Astrocyte (in vitro differentiated cells and primary cell): ENCODE measurements around the gene MAN2A1. TPM values are rescaled to one million over a fixed set of nuclear protein-coding genes. Genes with fewer than 3 reads are reported as not detected.

Source experiments
- DNase-seq: peaks from one replicate; pipeline ENCODE4 v3.0.0-alpha.2; 2010; ENCODE audit warnings: low read depth
- FAIRE-seq: peaks from 2 replicates; lab custom pipeline; 2011; peaks lifted over from hg19 to GRCh38; lab: Jason Lieb, UNC
- H2AFZ ChIP-seq: 2 replicates; pipeline ENCODE4 v1.6.0; 2012; ENCODE audit warnings: low read depth, low read length, inconsistent platforms
- H3K27ac ChIP-seq: 2 replicates; pipeline ENCODE4 v1.5.1; 2011; ENCODE audit warnings: low read depth, low read length, inconsistent platforms
- H3K27me3 ChIP-seq: 2 replicates; pipeline ENCODE4 v1.6.0; 2011; ENCODE audit warnings: low read length, inconsistent platforms; ENCODE audit not compliant: insufficient read depth
- H3K36me3 ChIP-seq: 2 replicates; pipeline ENCODE4 v1.5.1; 2011; ENCODE audit warnings: low read length, inconsistent platforms; ENCODE audit not compliant: insufficient read depth
- H3K4me1 ChIP-seq: 2 replicates; pipeline ENCODE4 v1.5.1; 2011; ENCODE audit warnings: low read length, inconsistent platforms; ENCODE audit not compliant: insufficient read depth
- H3K4me2 ChIP-seq: 2 replicates; pipeline ENCODE4 v1.6.0; 2012; ENCODE audit warnings: low read length, inconsistent platforms
- H3K4me3 ChIP-seq: 2 replicates; pipeline ENCODE4 v1.5.1; 2011; ENCODE audit warnings: low read depth, mild to moderate bottlenecking, low read length, inconsistent platforms; ENCODE audit not compliant: insufficient read depth
- H3K79me2 ChIP-seq: 2 replicates; pipeline ENCODE4 v1.6.0; 2012; ENCODE audit warnings: mild to moderate bottlenecking, low read length, inconsistent platforms; ENCODE audit not compliant: insufficient read depth
- H3K9ac ChIP-seq: 2 replicates; pipeline ENCODE4 v1.6.0; 2012; ENCODE audit warnings: mild to moderate bottlenecking, low read length, inconsistent platforms
- H3K9me3 ChIP-seq: 2 replicates; pipeline ENCODE4 v1.5.1; 2012; ENCODE audit warnings: low read depth, mild to moderate bottlenecking, low read length, inconsistent platforms; ENCODE audit not compliant: insufficient read depth
- H4K20me1 ChIP-seq: 2 replicates; pipeline ENCODE4 v1.6.0; 2012; ENCODE audit warnings: low read length, inconsistent platforms; ENCODE audit not compliant: insufficient read depth
- H3K27ac Mint-ChIP-seq: one replicate; pipeline ENCODE4 v1.8.0; 2021; ENCODE audit warnings: mild to moderate bottlenecking, mixed read lengths; ENCODE audit not compliant: unreplicated experiment
- H3K27me3 Mint-ChIP-seq: one replicate; pipeline ENCODE4 v1.8.0; 2021; ENCODE audit warnings: low read depth, mixed read lengths; ENCODE audit not compliant: unreplicated experiment
- H3K36me3 Mint-ChIP-seq: one replicate; pipeline ENCODE4 v1.8.0; 2021; ENCODE audit warnings: low read depth, mixed read lengths; ENCODE audit not compliant: unreplicated experiment
- H3K4me1 Mint-ChIP-seq: one replicate; pipeline ENCODE4 v1.8.0; 2021; ENCODE audit warnings: low read depth, mixed read lengths; ENCODE audit not compliant: unreplicated experiment
- H3K4me3 Mint-ChIP-seq: one replicate; pipeline ENCODE4 v1.8.0; 2021; ENCODE audit warnings: mild to moderate bottlenecking, moderate library complexity, mixed read lengths; ENCODE audit not compliant: unreplicated experiment
- H3K9me3 Mint-ChIP-seq: one replicate; pipeline ENCODE4 v1.8.0; 2021; ENCODE audit warnings: mild to moderate bottlenecking, mixed read lengths; ENCODE audit not compliant: unreplicated experiment
- EZH2 ChIP-seq: IDR thresholded peaks from 2 replicates; pipeline ENCODE4 v1.6.1; 2012; ENCODE audit warnings: mild to moderate bottlenecking, low read length, inconsistent platforms; ENCODE audit not compliant: insufficient read depth
- total RNA-seq: library from RNA; stranded (reverse); gene quantifications from 2 replicates; pipeline ENCODE4 v1.2.1, GENCODE V29; 2021
- TF ChIP-seq, protein P1 (sequence below): IDR thresholded peaks from 2 replicates; pipeline ENCODE4 v1.5.1; 2011; ENCODE audit warnings: low read depth, mild to moderate bottlenecking, inconsistent platforms, low read length, moderate library complexity; ENCODE audit not compliant: insufficient read depth

Gene MAN2A1
- total RNA-seq, 1 donor from 2014 or later: 109 TPM

DNA sequence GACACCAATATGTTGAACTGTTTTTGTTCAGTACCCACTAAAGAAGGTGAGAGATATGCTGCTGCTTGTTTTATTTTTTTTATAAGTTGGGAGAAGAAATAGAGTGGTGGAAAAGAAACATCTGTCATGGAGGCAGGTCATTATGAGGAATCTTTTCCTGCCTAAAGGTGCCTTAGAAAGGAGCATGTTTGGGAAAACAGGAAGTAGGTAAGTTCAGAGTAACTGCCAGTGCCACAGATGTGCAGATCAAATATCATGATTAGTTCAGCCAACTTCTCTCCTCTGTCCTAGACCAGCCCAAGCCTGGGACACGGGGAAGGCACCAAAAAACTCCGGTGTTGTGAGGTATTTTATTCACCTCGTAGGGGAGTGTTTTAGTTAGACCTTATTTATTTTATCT lies 144.2 kb downstream of the MAN2A1 start:
- no peaks in the 10 kb centered on the region for H3K27me3 Mint-ChIP-seq
- no peaks in the 10 kb centered on the region for H3K9me3 ChIP-seq
- no peaks in the 10 kb centered on the region for H3K79me2 ChIP-seq
- H3K4me1 ChIP-seq: peaks cover 5% of the 10 kb centered on the region
- H3K27ac Mint-ChIP-seq: no peak overlapping the region
- peaks cover 22% of the 10 kb centered on the region for H3K4me1 Mint-ChIP-seq
- FAIRE-seq: no peak
- DNase-seq: peak; percentile 30
- no peaks in the 10 kb centered on the region for H3K27me3 ChIP-seq
- no peak overlapping the region for H3K27ac ChIP-seq
- H3K36me3 ChIP-seq: no peaks in the 10 kb centered on the region
- H3K9me3 Mint-ChIP-seq: no peaks in the 10 kb centered on the region
- no peak overlapping the region for H2AFZ ChIP-seq
- H3K4me3 ChIP-seq: no peak overlapping the region
- H3K4me2 ChIP-seq: no peak overlapping the region
- H3K4me3 Mint-ChIP-seq: no peak overlapping the region
- TF ChIP-seq, protein P1, sequence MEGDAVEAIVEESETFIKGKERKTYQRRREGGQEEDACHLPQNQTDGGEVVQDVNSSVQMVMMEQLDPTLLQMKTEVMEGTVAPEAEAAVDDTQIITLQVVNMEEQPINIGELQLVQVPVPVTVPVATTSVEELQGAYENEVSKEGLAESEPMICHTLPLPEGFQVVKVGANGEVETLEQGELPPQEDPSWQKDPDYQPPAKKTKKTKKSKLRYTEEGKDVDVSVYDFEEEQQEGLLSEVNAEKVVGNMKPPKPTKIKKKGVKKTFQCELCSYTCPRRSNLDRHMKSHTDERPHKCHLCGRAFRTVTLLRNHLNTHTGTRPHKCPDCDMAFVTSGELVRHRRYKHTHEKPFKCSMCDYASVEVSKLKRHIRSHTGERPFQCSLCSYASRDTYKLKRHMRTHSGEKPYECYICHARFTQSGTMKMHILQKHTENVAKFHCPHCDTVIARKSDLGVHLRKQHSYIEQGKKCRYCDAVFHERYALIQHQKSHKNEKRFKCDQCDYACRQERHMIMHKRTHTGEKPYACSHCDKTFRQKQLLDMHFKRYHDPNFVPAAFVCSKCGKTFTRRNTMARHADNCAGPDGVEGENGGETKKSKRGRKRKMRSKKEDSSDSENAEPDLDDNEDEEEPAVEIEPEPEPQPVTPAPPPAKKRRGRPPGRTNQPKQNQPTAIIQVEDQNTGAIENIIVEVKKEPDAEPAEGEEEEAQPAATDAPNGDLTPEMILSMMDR: no peak
- no peak for TF ChIP-seq EZH2
- no peak overlapping the region for H3K9ac ChIP-seq
- H3K36me3 Mint-ChIP-seq: peaks cover 3% of the 10 kb centered on the region
- no peaks in the 10 kb centered on the region for H4K20me1 ChIP-seq

DNA sequence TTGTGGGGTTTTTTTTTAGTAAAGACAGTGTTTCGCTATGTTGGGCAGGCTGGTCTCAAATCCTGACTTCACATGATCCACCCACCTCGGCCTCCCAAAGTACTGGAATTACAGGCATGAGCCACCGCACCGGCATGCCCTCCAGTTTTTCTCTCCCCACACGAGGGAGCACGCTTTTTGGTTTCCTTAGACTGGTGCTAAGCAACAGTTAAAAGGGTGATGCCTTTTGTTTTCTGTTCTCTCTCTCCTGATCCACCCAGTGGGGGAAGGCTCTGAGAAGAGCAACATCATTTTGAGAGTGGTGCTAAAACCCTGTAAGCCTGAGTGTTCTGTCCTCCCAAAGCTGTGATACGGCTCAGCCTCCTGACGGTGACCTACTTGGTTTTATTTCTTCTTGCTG lies 146.6 kb downstream of the MAN2A1 start:
- H3K4me1 ChIP-seq: no peaks in the 10 kb centered on the region
- DNase-seq (no peak), FAIRE-seq (no peak)
- no peak overlapping the region for H2AFZ ChIP-seq
- TF ChIP-seq, protein P1: no peak
- TF ChIP-seq EZH2: no peak
- Mint-ChIP-seq H3K4me3 (no peak overlapping the region), H3K36me3 (peaks cover 11% of the 10 kb centered on the region), H3K27me3 (no peaks in the 10 kb centered on the region), H3K4me1 (peaks cover 17% of the 10 kb centered on the region), H3K27ac (peak overlapping the region; percentile 26), H3K9me3 (no peaks in the 10 kb centered on the region)
- H3K9ac ChIP-seq: no peak overlapping the region
- no peaks in the 10 kb centered on the region for H3K9me3 ChIP-seq
- no peak overlapping the region for H3K27ac ChIP-seq
- no peak overlapping the region for H3K4me2 ChIP-seq
- no peaks in the 10 kb centered on the region for H3K79me2 ChIP-seq
- no peaks in the 10 kb centered on the region for H4K20me1 ChIP-seq
- H3K4me3 ChIP-seq: no peak overlapping the region
- no peaks in the 10 kb centered on the region for H3K27me3 ChIP-seq
- peaks cover 6% of the 10 kb centered on the region for H3K36me3 ChIP-seq

DNA sequence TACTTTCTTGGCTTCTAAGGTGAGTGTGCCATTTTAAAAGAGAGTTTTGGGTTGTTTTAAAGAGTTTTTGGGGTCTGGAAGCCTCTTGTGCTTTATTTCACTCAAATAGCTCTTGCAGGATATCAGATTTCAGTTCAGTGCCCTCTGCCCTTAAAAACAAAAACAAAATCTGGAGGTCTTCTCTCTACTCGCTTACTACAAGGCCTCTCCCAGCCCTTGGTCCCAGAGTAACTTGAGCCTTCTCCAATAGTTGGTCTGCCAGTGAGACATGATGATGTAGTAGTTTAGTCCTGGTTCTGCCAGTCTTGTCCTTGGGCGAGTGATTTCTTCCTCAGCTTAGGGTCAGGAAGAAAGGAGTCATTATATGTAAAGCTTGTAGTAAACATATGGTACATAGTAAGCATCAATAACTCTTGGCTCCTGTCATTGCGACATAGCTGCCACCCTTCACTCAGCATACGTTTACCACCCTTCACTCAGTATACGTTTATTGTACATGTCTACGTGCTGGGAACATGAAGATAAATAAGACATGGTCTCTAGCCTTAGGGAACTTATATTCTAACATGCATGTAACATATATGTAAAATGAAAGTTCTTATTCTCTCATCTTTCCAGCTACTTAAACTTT lies 147.6 kb downstream of the MAN2A1 start:
- H3K27ac Mint-ChIP-seq: no peak overlapping the region
- Histone ChIP-seq H3K4me1 (no peaks in the 10 kb centered on the region), H3K79me2 (no peaks in the 10 kb centered on the region), H3K27ac (no peak overlapping the region), H3K27me3 (no peaks in the 10 kb centered on the region), H3K4me3 (no peak overlapping the region), H3K9me3 (no peaks in the 10 kb centered on the region), H2AFZ (no peak overlapping the region), H3K4me2 (no peak overlapping the region), H3K9ac (no peak overlapping the region), H4K20me1 (no peaks in the 10 kb centered on the region), H3K36me3 (peaks cover 6% of the 10 kb centered on the region)
- H3K4me1 Mint-ChIP-seq: peaks cover 13% of the 10 kb centered on the region
- H3K9me3 Mint-ChIP-seq: no peaks in the 10 kb centered on the region
- DNase-seq (no peak), FAIRE-seq (no peak)
- no peak overlapping the region for H3K4me3 Mint-ChIP-seq
- no peaks in the 10 kb centered on the region for H3K27me3 Mint-ChIP-seq
- peaks cover 14% of the 10 kb centered on the region for H3K36me3 Mint-ChIP-seq
- TF ChIP-seq EZH2: no peak
- TF ChIP-seq, protein P1: no peak
